Measurements from ENCODE around the gene KRCC1. TPM values are rescaled to one million over a fixed set of nuclear protein-coding genes. Genes with fewer than 3 reads are reported as not detected.

The KRCC1 gene
- total RNA-seq, 1 donor from 2014 or later, result 21.2 TPM

GRCh38 chr2:88090446-88091283 is 35.1 kb upstream of the KRCC1 start:
- H3K36me3 ChIP-seq, result peaks cover 66% of the 10 kb centered on the region
- H3K9me3 ChIP-seq (replicated peaks), result no peaks in the 10 kb centered on the region
- H3K4me1 ChIP-seq, result peaks cover 29% of the 10 kb centered on the region
- intact Hi-C loops (cut with micrococcal nuclease), result no loop called here
- DNase-seq, result no peak
- no peak for TF ChIP-seq CTCF (IDR thresholded peaks at IDR 0.05; ENCODE audit: borderline replicate concordance)
- no peak overlapping the region for H3K4me3 ChIP-seq
- peak overlapping the region; percentile 16 for H3K27ac ChIP-seq (replicated peaks)
- no peaks in the 10 kb centered on the region for H3K27me3 ChIP-seq (ENCODE audit: low read depth)

GRCh38 chr2:88088999-88089398 is 33.4 kb upstream of the KRCC1 start:
- intact Hi-C loops (cut with micrococcal nuclease), result no loop called here
- H3K9me3 ChIP-seq (replicated peaks), result no peaks in the 10 kb centered on the region
- no peak overlapping the region for H3K4me3 ChIP-seq
- H3K36me3 ChIP-seq, result peaks cover 74% of the 10 kb centered on the region
- TF ChIP-seq CTCF (IDR thresholded peaks at IDR 0.05; ENCODE audit: borderline replicate concordance), result no peak
- H3K27ac ChIP-seq (replicated peaks), result no peak overlapping the region
- DNase-seq, result no peak
- H3K27me3 ChIP-seq (ENCODE audit: low read depth), result no peaks in the 10 kb centered on the region
- H3K4me1 ChIP-seq, result peaks cover 26% of the 10 kb centered on the region

DNA sequence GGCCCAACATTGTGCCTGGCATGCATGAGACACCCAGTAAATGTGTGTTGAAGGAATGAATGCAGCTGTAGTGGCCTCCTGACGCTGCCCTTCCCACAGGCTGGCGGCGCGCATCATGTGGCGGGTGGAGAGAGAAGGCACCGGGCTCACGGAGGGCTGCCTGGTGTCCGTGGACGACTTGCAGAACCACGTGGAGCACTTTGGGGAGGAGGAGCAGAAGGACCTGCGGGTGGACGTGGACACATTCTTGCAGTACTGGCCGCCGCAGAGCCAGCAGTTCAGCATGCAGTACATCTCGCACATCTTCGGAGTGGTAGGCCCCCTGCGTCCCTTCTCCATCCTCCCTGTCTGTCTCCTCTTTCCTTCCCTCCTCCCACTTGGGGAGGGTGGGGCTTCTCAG is 32.2 kb upstream of the KRCC1 start:
- intact Hi-C loops (cut with micrococcal nuclease), result no loop called here
- Histone ChIP-seq H3K9me3 (replicated peaks) (no peaks in the 10 kb centered on the region), H3K4me1 (peaks cover 37% of the 10 kb centered on the region), H3K4me3 (no peak overlapping the region), H3K27ac (replicated peaks) (no peak overlapping the region), H3K36me3 (peaks cover 66% of the 10 kb centered on the region), H3K27me3 (ENCODE audit: low read depth) (no peaks in the 10 kb centered on the region)
- no peak for DNase-seq
- no peak for TF ChIP-seq CTCF (IDR thresholded peaks at IDR 0.05; ENCODE audit: borderline replicate concordance)

DNA sequence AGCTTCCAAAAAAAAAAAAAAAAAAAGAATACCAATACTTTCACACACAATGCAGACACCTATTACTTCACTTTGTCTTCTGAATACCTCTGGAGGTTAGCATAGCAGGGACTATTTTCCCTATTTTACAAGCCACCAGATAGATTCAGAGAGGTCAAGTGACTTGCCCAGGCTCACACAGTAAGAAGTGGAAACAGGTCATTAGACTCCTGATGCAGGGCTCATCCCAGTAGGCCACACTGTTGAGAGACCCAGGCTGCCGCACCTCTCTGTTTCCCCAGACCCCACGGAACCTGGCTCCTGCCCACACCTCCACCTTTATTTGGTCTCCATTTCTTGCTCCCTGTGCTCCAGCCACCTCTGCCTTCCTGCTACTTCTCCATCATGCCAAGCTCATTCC is 31.5 kb upstream of the KRCC1 start:
- intact Hi-C loops (cut with micrococcal nuclease), result no loop called here
- peaks cover 40% of the 10 kb centered on the region for H3K4me1 ChIP-seq

DNA sequence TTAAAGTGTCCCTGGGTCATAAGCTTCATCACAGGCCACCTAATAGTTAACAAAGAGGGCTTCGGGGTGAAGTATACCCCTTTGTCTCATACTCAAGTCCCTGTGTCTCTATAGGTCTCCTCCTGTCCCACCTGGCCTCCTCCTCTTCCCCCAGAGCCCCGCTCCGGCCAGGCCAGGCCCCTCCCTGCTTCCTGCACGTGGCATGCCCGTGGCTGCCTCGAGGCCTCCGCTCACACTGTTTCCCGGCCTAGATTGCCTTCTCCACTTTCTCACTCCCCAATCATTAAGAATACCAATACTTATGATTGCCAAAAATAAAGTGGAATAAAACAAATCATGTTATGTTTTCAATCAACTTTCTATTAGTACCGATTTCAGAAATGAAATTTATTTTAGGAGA is 30.8 kb upstream of the KRCC1 start:
- Histone ChIP-seq H3K27ac (replicated peaks) (no peak overlapping the region), H3K36me3 (peaks cover 56% of the 10 kb centered on the region), H3K9me3 (replicated peaks) (no peaks in the 10 kb centered on the region), H3K4me1 (peaks cover 42% of the 10 kb centered on the region), H3K4me3 (no peak overlapping the region), H3K27me3 (ENCODE audit: low read depth) (no peaks in the 10 kb centered on the region)
- TF ChIP-seq CTCF (IDR thresholded peaks at IDR 0.05; ENCODE audit: borderline replicate concordance), result no peak
- DNase-seq, result no peak
- intact Hi-C loops (cut with micrococcal nuclease), result no loop called here

More for the DNA sequence above, 31.5 kb upstream of the KRCC1 start:
- no peak overlapping the region for H3K4me3 ChIP-seq
- H3K27ac ChIP-seq (replicated peaks), result no peak overlapping the region
- no peaks in the 10 kb centered on the region for H3K27me3 ChIP-seq (ENCODE audit: low read depth)
- H3K36me3 ChIP-seq, result peaks cover 60% of the 10 kb centered on the region
- no peak for TF ChIP-seq CTCF (IDR thresholded peaks at IDR 0.05; ENCODE audit: borderline replicate concordance)
- DNase-seq, result no peak
- H3K9me3 ChIP-seq (replicated peaks), result no peaks in the 10 kb centered on the region

Measured in left ventricle myocardium inferior (tissue), 1 donor.